ENCODE results near the gene ZNF710. TPM values are rescaled to one million over a fixed set of nuclear protein-coding genes. Genes with fewer than 3 reads are reported as not detected.
A peak's percentile ranks its signal among the peaks of the same experiment; 100 is the strongest.

The ZNF710 gene
- total and polyA plus RNA-seq, 2 of the 4 experiments (the other 2 are of a cell fraction), result 7.6 to 8.2 TPM

DNA sequence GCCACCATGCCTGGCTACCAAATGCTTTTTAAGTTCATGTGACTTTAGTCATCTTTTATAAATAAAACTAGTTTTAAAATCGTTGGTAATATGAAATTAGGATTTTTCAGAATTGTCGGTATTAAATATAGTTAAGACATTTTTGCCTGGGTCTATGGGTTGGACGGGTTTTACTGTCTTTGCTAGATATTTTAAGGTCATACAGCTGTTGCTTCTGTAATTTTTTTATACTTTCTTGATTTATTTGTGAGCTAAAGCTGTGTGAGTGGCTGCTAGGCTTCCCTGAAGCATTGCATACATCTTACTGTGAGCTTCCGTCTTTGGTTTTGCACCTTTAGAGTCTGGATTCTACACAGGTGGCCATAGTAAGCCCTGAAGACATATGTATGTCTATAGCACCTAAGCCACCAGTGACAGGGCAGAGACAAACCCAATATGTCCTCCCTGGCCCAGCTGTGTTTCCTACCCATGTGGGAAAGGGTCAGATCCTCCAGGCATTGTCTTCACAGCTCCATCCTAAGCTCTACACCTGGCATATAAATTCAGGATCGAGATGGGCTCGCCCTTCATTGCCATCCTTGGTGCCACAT lies 16.6 kb upstream of the ZNF710 start:
- Histone ChIP-seq H2BK20ac (ENCODE audit: low read depth, low read length) (no peak overlapping the region), H3K9me1 (ENCODE audit: insufficient read depth, low read length) (no peaks in the 10 kb centered on the region), H4K5ac (ENCODE audit: low read depth, low read length) (no peak overlapping the region), H2BK5ac (ENCODE audit: low read depth, low read length, poor library complexity, severe bottlenecking) (no peak overlapping the region), H3K56ac (ENCODE audit: extremely low read depth, insufficient read depth, low read length) (no peak overlapping the region), H3K9me3 (ENCODE audit: control insufficient read depth, insufficient read depth, low read length) (peaks cover 8% of the 10 kb centered on the region), H3K79me1 (ENCODE audit: low read depth in 1 of 2, low read length in 2 of 2) (no peaks in the 10 kb centered on the region), H3K18ac (ENCODE audit: low read depth, low read length) (no peak overlapping the region), H3K27ac (ENCODE audit: insufficient read depth, low read length) (no peak overlapping the region), H2AK9ac (replicated peaks; ENCODE audit: low read depth, low read length, poor library complexity) (peak overlapping the region; percentile 50), H4K8ac (ENCODE audit: low read depth in 2 of 2, low read length in 2 of 2) (no peak overlapping the region), H2AK5ac (ENCODE audit: low read depth, low read length) (no peak overlapping the region), H3K27me3 (ENCODE audit: control insufficient read depth, insufficient read depth, low read length) (peaks cover 38% of the 10 kb centered on the region), H3K23ac (ENCODE audit: low read depth, low read length) (no peak overlapping the region), H3K4me1 (ENCODE audit: control insufficient read depth, insufficient read depth, low read length) (no peaks in the 10 kb centered on the region), H3K9ac (ENCODE audit: low read depth, low read length) (no peak overlapping the region), H3K4me3 (ENCODE audit: insufficient read depth, low read depth, low read length) (no peak overlapping the region), H2BK15ac (ENCODE audit: low read depth, low read length) (no peak overlapping the region), H3K4ac (ENCODE audit: low read depth, low read length) (no peak overlapping the region), H3K4me2 (ENCODE audit: low read depth, low read length) (no peak overlapping the region), H4K91ac (ENCODE audit: insufficient read depth, low read depth, low read length) (no peak overlapping the region), H2BK120ac (ENCODE audit: low read depth, low read length) (no peak overlapping the region), H4K20me1 (ENCODE audit: insufficient read depth, low read length) (no peaks in the 10 kb centered on the region), H2AFZ (replicated peaks; ENCODE audit: low read length, poor library complexity) (no peak overlapping the region), H3K14ac (replicated peaks; ENCODE audit: low read depth, low read length) (no peak overlapping the region), H3K36me3 (ENCODE audit: control insufficient read depth, insufficient read depth, low read length) (no peaks in the 10 kb centered on the region)
- intact Hi-C loops (cut with micrococcal nuclease) (no loop called here), dilution Hi-C loops (cut with HindIII; ENCODE audit: low sequenced_read_pairs, unreplicated experiment) (no loop called here), in situ Hi-C loops (cut with MboI; ENCODE audit: low sequenced_read_pairs) (no loop called here)
- ChIA-PET POLR2A (ENCODE audit: unreplicated experiment) (no interaction called here), CTCF (interaction anchor here (1.4 to 2.0 kb wide), 2 partner anchors 10 to 13 kb away, joined by 5 read pairs; no protein-coding TSS in a partner anchor)
- no TSS peak for BruUV-seq (replicated peaks)
- 86% methylated on average over 1 of the region's 6 CpGs; no CpG with 5 or more reads in 1 of the 2 experiments for WGBS, 2 experiments (ENCODE audit: extremely low coverage in 2 of 2, insufficient read length in 1 of 2)
- no peak for TF ChIP-seq CEBPB (IDR thresholded peaks at IDR 0.05; ENCODE audit: low read depth, low read length)
- no peak for TF ChIP-seq RAD21 (IDR thresholded peaks at IDR 0.05; ENCODE audit: low read length)
- TF ChIP-seq, protein P1, sequence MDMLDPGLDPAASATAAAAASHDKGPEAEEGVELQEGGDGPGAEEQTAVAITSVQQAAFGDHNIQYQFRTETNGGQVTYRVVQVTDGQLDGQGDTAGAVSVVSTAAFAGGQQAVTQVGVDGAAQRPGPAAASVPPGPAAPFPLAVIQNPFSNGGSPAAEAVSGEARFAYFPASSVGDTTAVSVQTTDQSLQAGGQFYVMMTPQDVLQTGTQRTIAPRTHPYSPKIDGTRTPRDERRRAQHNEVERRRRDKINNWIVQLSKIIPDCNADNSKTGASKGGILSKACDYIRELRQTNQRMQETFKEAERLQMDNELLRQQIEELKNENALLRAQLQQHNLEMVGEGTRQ (IDR thresholded peaks at IDR 0.05; ENCODE audit: low read depth, low read length), result no peak
- ATAC-seq (ENCODE audit: low read depth) (no peak), DNase-seq (no peak)
